Transverse colon (tissue), 4 donors: ENCODE measurements around the gene WWOX. TPM values are rescaled to one million over a fixed set of nuclear protein-coding genes. Genes with fewer than 3 reads are reported as not detected.

Experiments used
- DNase-seq: peaks from one replicate; pipeline ENCODE4 v3.0.0-alpha.2; 2019
- H3K27ac ChIP-seq, 4 donors: fragments of 200-600 bp; sonication (generic); 2 replicates each; pipeline ENCODE4 v1.5.1; 2016 to 2018; ENCODE audit warnings: inconsistent platforms in 4 of 4
- H3K27me3 ChIP-seq: fragments of 200-600 bp; sonication (generic); 2 replicates; pipeline ENCODE4 v1.5.1; 2017; ENCODE audit warnings: inconsistent platforms
- H3K36me3 ChIP-seq, 4 donors: fragments of 200-600 bp; sonication (generic); 2 replicates each; pipeline ENCODE4 v1.5.1; 2017 to 2019; ENCODE audit warnings: inconsistent platforms in 4 of 4
- H3K4me1 ChIP-seq, 4 donors: fragments of 200-600 bp; sonication (generic); 2 replicates each; pipeline ENCODE4 v1.5.1; 2017 to 2020; ENCODE audit warnings: inconsistent platforms in 4 of 4
- H3K4me3 ChIP-seq, 4 donors: fragments of 200-600 bp; sonication (generic); 1 replicate in 1 of 4; 2 replicates in 3 of 4; pipeline versions ENCODE4 v1.5.1 to v1.6.1; 2017 to 2019; ENCODE audit warnings: inconsistent platforms in 4 of 4
- H3K9me3 ChIP-seq, 2 donors: fragments of 200-600 bp; sonication (generic); 2 replicates each; pipeline ENCODE4 v1.5.1; 2017 to 2019; ENCODE audit warnings: inconsistent platforms in 2 of 2
- CTCF ChIP-seq, 5 experiments: fragments of 200-600 bp in 3 of 5; fragments of 450-650 bp in 2 of 5; sonication (generic) in 3 of 5; IDR thresholded peaks; 1 replicate in 2 of 5; 2 replicates in 3 of 5; pipeline ENCODE4 v1.5.1; 2016 to 2017; ENCODE audit warnings: antibody characterized with exemption in 5 of 5, inconsistent platforms in 3 of 5, mild to moderate bottlenecking in 2 of 5, moderate library complexity in 1 of 5
- EP300 ChIP-seq: sonication (generic); formaldehyde crosslinking; IDR thresholded peaks from one replicate; pipeline ENCODE4 v1.6.1; 2017; ENCODE audit warnings: antibody characterized with exemption, low read depth
- POLR2A ChIP-seq: fragments of 450-650 bp; IDR thresholded peaks from one replicate; pipeline ENCODE4 v1.6.1; 2016; ENCODE audit warnings: antibody characterized with exemption, mild to moderate bottlenecking, moderate library complexity
- POLR2AphosphoS5 ChIP-seq, 3 donors: sonication (generic); formaldehyde crosslinking; IDR thresholded peaks; one replicate each; pipeline ENCODE4 v1.6.1; 2016; ENCODE audit warnings: antibody characterized with exemption in 3 of 3
- WGBS, 2 donors: methylation state at CpG; one replicate each; pipeline ENCODE4 v1.1.5; 2018; ENCODE audit warnings: low coverage in 1 of 2; 5-methylcytosine and 5-hydroxymethylcytosine counted together
- in situ Hi-C, 4 donors: fragments of 200-750 bp; cut with MboI; loops; one replicate each; pipeline versions ENCODE4 v1.15.0 to v1.15.1; 2017; ENCODE audit warnings: low sequenced_read_pairs in 3 of 4, low pct_ligation_motif_present in 1 of 4, low pct_unique_long_range_greater_than_20kb in 1 of 4
- intact Hi-C: fragments of 100-400 bp; cut with DNase I; formaldehyde crosslinking; loops from one replicate; pipeline ENCODE4 v1.15.1; 2023; ENCODE audit warnings: low total_unique reads
- total RNA-seq, 4 donors: library from RNA; depleted of rRNA; stranded (reverse); fragments of >200 nt; gene quantifications; one replicate each; pipeline ENCODE4 v1.1.0, GENCODE V29; 2016

Gene WWOX
- total RNA-seq, 4 donors from 2014 or later = 11.2 to 53.8 (median 24.8) TPM

GRCh38 chr16:78647491-78647890 lies 548.0 kb downstream of the WWOX start:
- TF ChIP-seq POLR2AphosphoS5 (IDR thresholded peaks at IDR 0.05) (no peak), EP300 (no peak), CTCF (IDR thresholded peaks at IDR 0.05) (no peak)
- Histone ChIP-seq H3K27me3 (no peaks in the 10 kb centered on the region), H3K36me3 (no peaks in the 10 kb centered on the region), H3K9me3 (no peaks in the 10 kb centered on the region), H3K27ac (no peak overlapping the region), H3K4me1 (peaks cover 0 to 3% (median 0%) of the 10 kb centered on the region in 4 donors), H3K4me3 (no peak overlapping the region)
- in situ Hi-C loops (no loop called here), intact Hi-C loops (no loop called here)
- DNase-seq = no peak
- WGBS, 2 donors = 67 to 69% methylated on average over 1 to 2 of the region's 2 CpGs

DNA sequence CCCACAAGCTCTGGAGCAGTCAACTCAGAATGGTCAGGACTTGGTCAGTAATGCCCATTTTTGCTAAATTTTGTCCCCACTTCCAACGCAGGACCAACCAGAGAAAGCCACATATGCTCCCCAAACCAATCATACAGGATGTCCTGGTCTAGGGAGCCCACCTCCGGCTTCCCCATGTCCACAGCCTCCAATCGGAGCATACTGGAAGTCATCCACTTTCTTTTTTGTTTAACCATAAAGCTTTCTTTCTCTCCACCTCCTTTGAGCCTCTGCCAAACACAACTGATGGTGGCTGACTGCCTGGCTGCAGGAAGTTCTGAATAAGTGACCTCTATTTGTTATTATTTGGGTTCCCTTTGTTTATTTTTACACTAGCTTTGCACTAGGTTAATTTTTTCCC lies 549.1 kb downstream of the WWOX start:
- WGBS, 2 donors = 18 to 45% methylated on average over 2 to 3 of the region's 3 CpGs
- Histone ChIP-seq H3K9me3 (no peaks in the 10 kb centered on the region), H3K4me3 (no peak overlapping the region), H3K27ac (no peak overlapping the region), H3K36me3 (no peaks in the 10 kb centered on the region), H3K27me3 (no peaks in the 10 kb centered on the region), H3K4me1 (peaks cover 0 to 3% (median 0%) of the 10 kb centered on the region in 4 donors)
- intact Hi-C loops = no loop called here
- DNase-seq = no peak
- TF ChIP-seq POLR2A = no peak
- no peak for TF ChIP-seq POLR2AphosphoS5 (IDR thresholded peaks at IDR 0.05)
- no peak for TF ChIP-seq EP300
- TF ChIP-seq CTCF (IDR thresholded peaks at IDR 0.05) = no peak
- in situ Hi-C loops = no loop called here

DNA sequence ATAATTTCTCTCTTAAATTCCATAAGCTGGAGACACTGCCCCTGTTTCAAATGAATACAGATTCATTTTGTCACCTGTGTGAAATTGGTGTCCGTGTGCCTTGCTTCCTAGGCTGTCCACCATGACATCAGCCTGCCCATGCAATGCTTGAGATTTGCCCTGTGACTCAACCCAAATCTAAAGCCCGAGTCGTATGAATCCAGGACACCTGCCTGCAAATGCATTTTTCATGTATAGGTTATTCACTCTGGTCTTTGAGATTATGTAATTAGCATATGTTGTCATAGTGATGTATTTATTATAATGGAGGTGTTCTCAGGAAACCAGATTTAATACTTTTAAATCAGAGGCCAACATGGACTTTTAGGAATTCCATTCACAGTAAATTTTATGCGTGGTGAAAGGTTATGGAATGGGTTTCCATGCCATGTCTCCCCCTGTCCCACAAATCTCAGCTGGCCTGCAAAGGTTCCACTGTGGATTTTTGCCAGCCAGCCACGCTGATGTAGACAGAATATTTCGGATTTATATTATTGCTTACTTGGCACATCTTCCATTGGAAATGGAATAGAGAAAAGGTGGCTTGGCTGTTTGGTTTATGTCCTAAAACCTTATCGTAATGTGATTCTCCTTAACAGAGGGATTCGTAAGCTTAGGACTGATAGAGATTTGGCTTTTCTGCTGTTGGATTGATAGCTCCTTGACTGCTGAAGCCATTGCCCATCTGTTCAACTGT lies 551.1 kb downstream of the WWOX start:
- in situ Hi-C loops = no loop called here
- no peaks in the 10 kb centered on the region for H3K36me3 ChIP-seq
- H3K27me3 ChIP-seq = no peaks in the 10 kb centered on the region
- no peak overlapping the region for H3K4me3 ChIP-seq
- intact Hi-C loops = no loop called here
- no peak overlapping the region for H3K27ac ChIP-seq
- H3K9me3 ChIP-seq = no peaks in the 10 kb centered on the region
- no peak for DNase-seq
- H3K4me1 ChIP-seq = peaks cover 0 to 3% (median 0%) of the 10 kb centered on the region in 4 donors
- WGBS, 2 donors = 77 to 92% methylated on average over 3 to 8 of the region's 8 CpGs
- TF ChIP-seq CTCF (IDR thresholded peaks at IDR 0.05) (no peak), POLR2A (no peak), POLR2AphosphoS5 (IDR thresholded peaks at IDR 0.05) (no peak), EP300 (no peak)

DNA sequence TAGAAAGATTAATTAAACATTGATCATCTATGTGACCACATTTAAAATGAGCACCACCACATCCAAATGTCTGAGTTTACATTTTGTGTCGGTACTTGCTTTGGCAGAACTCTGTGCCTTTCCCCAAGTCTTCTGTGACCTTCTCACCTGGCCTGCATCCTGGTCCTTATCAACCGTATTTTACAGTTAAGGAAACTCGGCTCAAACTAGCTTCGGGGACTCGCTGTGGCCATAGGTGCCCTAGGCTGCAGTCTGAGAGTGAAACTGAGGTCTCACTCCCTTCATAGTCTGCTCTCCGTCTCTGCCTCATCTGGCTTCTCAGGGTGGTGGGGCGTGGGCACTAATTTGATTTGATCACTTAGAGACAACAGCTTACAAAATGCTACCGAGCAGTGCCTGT lies 555.5 kb downstream of the WWOX start:
- H3K4me3 ChIP-seq = no peak overlapping the region
- 67 to 90% methylated on average over 1 to 8 of the region's 8 CpGs for WGBS, 2 donors
- no peak for DNase-seq
- in situ Hi-C loops (no loop called here), intact Hi-C loops (no loop called here)
- H3K4me1 ChIP-seq = no peaks in the 10 kb centered on the region
- H3K9me3 ChIP-seq = no peaks in the 10 kb centered on the region
- TF ChIP-seq EP300 = no peak
- TF ChIP-seq POLR2A = no peak
- TF ChIP-seq CTCF (IDR thresholded peaks at IDR 0.05) = no peak
- no peak for TF ChIP-seq POLR2AphosphoS5 (IDR thresholded peaks at IDR 0.05)
- no peak overlapping the region for H3K27ac ChIP-seq
- no peaks in the 10 kb centered on the region for H3K36me3 ChIP-seq
- no peaks in the 10 kb centered on the region for H3K27me3 ChIP-seq
